HepG2 (cell line): ENCODE data around the gene CD40. TPM values are rescaled to one million over a fixed set of nuclear protein-coding genes. Genes with fewer than 3 reads are reported as not detected.
A peak's percentile ranks its signal among the peaks of the same experiment; 100 is the strongest.

ENCODE experiments used
- DNMT3B ChIP-seq: conservative IDR thresholded peaks from 2 replicates; pipeline ENCODE4 v1.6.1; 2016; ENCODE audit warnings: missing biosample characterization, control low read depth
- EZH2 ChIP-seq: conservative IDR thresholded peaks from 2 replicates; pipeline ENCODE4 v1.6.1; 2012; ENCODE audit warnings: mild to moderate bottlenecking, low read depth, low read length, moderate library complexity
- FLYWCH1 ChIP-seq: sonication (generic); formaldehyde crosslinking; IDR thresholded peaks from 2 replicates; pipeline ENCODE4 v1.8.1; 2023; ENCODE audit warnings: mild to moderate bottlenecking, missing genetic modification reagents
- IRF2 ChIP-seq: IDR thresholded peaks from 2 replicates; pipeline ENCODE4 v1.6.1; 2018; ENCODE audit warnings: missing genetic modification reagents, missing compliant biosample characterization
- KDM6A ChIP-seq: IDR thresholded peaks from 2 replicates; pipeline ENCODE4 v1.6.1; 2016; ENCODE audit warnings: low read depth
- MTF1 ChIP-seq: sonication (generic); formaldehyde crosslinking; IDR thresholded peaks from 2 replicates; pipeline ENCODE4 v1.5.0; 2020; ENCODE audit warnings: missing genetic modification reagents
- SALL2 ChIP-seq: sonication (generic); formaldehyde crosslinking; IDR thresholded peaks from 2 replicates; pipeline ENCODE4 v1.8.1; 2023; ENCODE audit warnings: mild to moderate bottlenecking, missing genetic modification reagents, inconsistent platforms
- SOX13 ChIP-seq, 3 experiments: fragments of 450-650 bp in 1 of 3; sonication (generic) in 1 of 3; formaldehyde crosslinking in 1 of 3; IDR thresholded peaks in 2 of 3; conservative IDR thresholded peaks in 1 of 3; 2 replicates each; pipeline versions ENCODE4 v1.5.0 to v1.6.1; 2016 to 2020; ENCODE audit warnings: antibody characterized with exemption in 1 of 3, mild to moderate bottlenecking in 1 of 3, missing compliant biosample characterization in 1 of 3, missing genetic modification reagents in 1 of 3, moderate library complexity in 1 of 3
- STAG1 ChIP-seq: sonication (generic); formaldehyde crosslinking; IDR thresholded peaks from 2 replicates; pipeline ENCODE4 v1.4.0; 2020; ENCODE audit warnings: missing genetic modification reagents
- TBP ChIP-seq: sonication (generic); formaldehyde crosslinking; IDR thresholded peaks from 2 replicates; pipeline ENCODE4 v1.5.0; 2020; ENCODE audit warnings: missing genetic modification reagents
- TCF12 ChIP-seq, 2 experiments: fragments of 450-650 bp in 1 of 2; sonication (generic) in 1 of 2; formaldehyde crosslinking in 1 of 2; IDR thresholded peaks; 2 replicates each; pipeline versions ENCODE4 v1.6.1 to v1.8.0; 2017 to 2022; ENCODE audit warnings: antibody characterized with exemption in 1 of 2, mild to moderate bottlenecking in 1 of 2, missing genetic modification reagents in 1 of 2, moderate library complexity in 1 of 2
- ZFP37 ChIP-seq: sonication (generic); formaldehyde crosslinking; IDR thresholded peaks from 2 replicates; pipeline ENCODE4 v1.4.0; 2020; ENCODE audit warnings: missing genetic modification reagents, borderline replicate concordance
- ZNF20 ChIP-seq: sonication (generic); formaldehyde crosslinking; IDR thresholded peaks from 2 replicates; pipeline ENCODE4 v1.4.0; 2020; ENCODE audit warnings: mild to moderate bottlenecking, moderate library complexity, missing genetic modification reagents
- ZNF543 ChIP-seq: sonication (generic); formaldehyde crosslinking; IDR thresholded peaks from 2 replicates; pipeline ENCODE4 v1.4.0; 2020; ENCODE audit warnings: mild to moderate bottlenecking, missing genetic modification reagents
- ZNF772 ChIP-seq: sonication (generic); formaldehyde crosslinking; IDR thresholded peaks from 2 replicates; pipeline ENCODE4 v1.5.0; 2020; ENCODE audit warnings: mild to moderate bottlenecking, missing genetic modification reagents
- ZNF775 ChIP-seq: sonication (generic); formaldehyde crosslinking; IDR thresholded peaks from 2 replicates; pipeline ENCODE4 v1.4.0; 2020; ENCODE audit warnings: missing genetic modification reagents, mild to moderate bottlenecking, moderate library complexity, borderline replicate concordance
- ZNF850 ChIP-seq: sonication (generic); formaldehyde crosslinking; conservative IDR thresholded peaks from 2 replicates; pipeline ENCODE4 v1.9.0; 2021; ENCODE audit warnings: mild to moderate bottlenecking, missing genetic modification reagents
- polyA plus RNA-seq, 8 experiments: library from polyadenylated mRNA; depleted of rRNA in 3 of 8; stranded (reverse) in 7 of 8; unstranded in 1 of 8; fragments of >200 nt; fragmentation: Illumina TruSeq in 4 of 8; extraction: Trizol in 4 of 8; gene quantifications; 2 replicates each; pipeline versions ENCODE4 v1.2.1 to v1.2.3, GENCODE V29; 2011 to 2016; ENCODE audit warnings: low read depth in 4 of 8, missing spikeins in 1 of 8, mixed read lengths in 1 of 8; ENCODE audit not compliant: insufficient read depth in 1 of 8
- total RNA-seq, 5 experiments: library from RNA; depleted of rRNA; stranded (reverse); fragments of >200 nt; fragmentation: Illumina TruSeq; extraction: Trizol; gene quantifications; 2 replicates each; pipeline ENCODE4 v1.2.3, GENCODE V29; 2016; ENCODE audit warnings: low read depth in 1 of 5
- TF ChIP-seq, protein P1 (sequence below): sonication (generic); formaldehyde crosslinking; IDR thresholded peaks from 2 replicates; pipeline ENCODE4 v1.8.0; 2023; ENCODE audit warnings: mild to moderate bottlenecking, missing genetic modification reagents
- TF ChIP-seq, protein P2 (sequence below): IDR thresholded peaks from 2 replicates; pipeline ENCODE4 v1.6.1; 2018; ENCODE audit warnings: missing genetic modification reagents, mild to moderate bottlenecking, missing compliant biosample characterization
- TF ChIP-seq, protein P3 (sequence below): sonication (generic); formaldehyde crosslinking; IDR thresholded peaks from 2 replicates; pipeline ENCODE4 v1.4.0; 2020; ENCODE audit warnings: missing genetic modification reagents
- TF ChIP-seq, protein P4 (sequence below): IDR thresholded peaks from 2 replicates; pipeline ENCODE4 v1.6.1; 2016; ENCODE audit warnings: low read depth
- TF ChIP-seq, protein P5 (sequence below): sonication (generic); formaldehyde crosslinking; IDR thresholded peaks from 2 replicates; pipeline ENCODE4 v1.5.0; 2020; ENCODE audit warnings: missing genetic modification reagents, mild to moderate bottlenecking, borderline replicate concordance

CD40 gene
- total and polyA plus RNA-seq, 2 of the 13 experiments (the other 11 are each of a cell fraction or from before 2014, with no cell fraction given): 4.6 to 13.4 TPM

DNA sequence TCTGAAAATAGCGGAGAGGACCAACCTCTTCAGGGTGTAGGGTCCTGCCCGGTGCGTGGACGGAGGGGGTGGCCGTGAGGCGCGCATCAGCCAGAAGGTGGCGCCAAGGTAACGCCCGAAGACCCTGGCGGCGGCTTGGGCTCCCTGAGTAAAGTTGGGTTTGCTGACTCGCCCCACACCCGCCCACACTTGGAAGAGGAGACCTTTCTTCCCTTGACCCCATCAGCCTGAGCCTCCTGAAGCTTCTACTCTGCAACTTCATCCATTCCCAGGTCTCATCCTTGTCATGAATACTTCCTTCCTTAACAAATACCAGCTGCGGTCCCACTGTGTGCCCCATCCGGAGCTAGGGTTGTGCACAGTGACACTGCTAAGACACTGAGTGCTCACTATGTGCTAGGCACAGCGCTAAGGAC is 14.6 kb downstream of the CD40 start (continued):
- TF ChIP-seq, protein P1, sequence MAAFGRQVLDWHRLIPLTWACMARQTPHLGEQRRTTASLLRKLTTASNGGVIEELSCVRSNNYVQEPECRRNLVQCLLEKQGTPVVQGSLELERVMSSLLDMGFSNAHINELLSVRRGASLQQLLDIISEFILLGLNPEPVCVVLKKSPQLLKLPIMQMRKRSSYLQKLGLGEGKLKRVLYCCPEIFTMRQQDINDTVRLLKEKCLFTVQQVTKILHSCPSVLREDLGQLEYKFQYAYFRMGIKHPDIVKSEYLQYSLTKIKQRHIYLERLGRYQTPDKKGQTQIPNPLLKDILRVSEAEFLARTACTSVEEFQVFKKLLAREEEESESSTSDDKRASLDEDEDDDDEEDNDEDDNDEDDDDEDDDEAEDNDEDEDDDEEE (CRISPR knock-in tag): no peak
- TF ChIP-seq IRF2: no peak
- no peak for TF ChIP-seq ZNF543 (CRISPR knock-in tag)
- TF ChIP-seq, protein P2, sequence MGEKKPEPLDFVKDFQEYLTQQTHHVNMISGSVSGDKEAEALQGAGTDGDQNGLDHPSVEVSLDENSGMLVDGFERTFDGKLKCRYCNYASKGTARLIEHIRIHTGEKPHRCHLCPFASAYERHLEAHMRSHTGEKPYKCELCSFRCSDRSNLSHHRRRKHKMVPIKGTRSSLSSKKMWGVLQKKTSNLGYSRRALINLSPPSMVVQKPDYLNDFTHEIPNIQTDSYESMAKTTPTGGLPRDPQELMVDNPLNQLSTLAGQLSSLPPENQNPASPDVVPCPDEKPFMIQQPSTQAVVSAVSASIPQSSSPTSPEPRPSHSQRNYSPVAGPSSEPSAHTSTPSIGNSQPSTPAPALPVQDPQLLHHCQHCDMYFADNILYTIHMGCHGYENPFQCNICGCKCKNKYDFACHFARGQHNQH (CRISPR knock-in tag): no peak; the same call in 1 of the 2 replicates
- TF ChIP-seq ZNF20 (CRISPR knock-in tag): no peak
- TF ChIP-seq SALL2 (CRISPR knock-in tag): peak; percentile 26; the same call in 1 of the 2 replicates
- TF ChIP-seq, protein P3, sequence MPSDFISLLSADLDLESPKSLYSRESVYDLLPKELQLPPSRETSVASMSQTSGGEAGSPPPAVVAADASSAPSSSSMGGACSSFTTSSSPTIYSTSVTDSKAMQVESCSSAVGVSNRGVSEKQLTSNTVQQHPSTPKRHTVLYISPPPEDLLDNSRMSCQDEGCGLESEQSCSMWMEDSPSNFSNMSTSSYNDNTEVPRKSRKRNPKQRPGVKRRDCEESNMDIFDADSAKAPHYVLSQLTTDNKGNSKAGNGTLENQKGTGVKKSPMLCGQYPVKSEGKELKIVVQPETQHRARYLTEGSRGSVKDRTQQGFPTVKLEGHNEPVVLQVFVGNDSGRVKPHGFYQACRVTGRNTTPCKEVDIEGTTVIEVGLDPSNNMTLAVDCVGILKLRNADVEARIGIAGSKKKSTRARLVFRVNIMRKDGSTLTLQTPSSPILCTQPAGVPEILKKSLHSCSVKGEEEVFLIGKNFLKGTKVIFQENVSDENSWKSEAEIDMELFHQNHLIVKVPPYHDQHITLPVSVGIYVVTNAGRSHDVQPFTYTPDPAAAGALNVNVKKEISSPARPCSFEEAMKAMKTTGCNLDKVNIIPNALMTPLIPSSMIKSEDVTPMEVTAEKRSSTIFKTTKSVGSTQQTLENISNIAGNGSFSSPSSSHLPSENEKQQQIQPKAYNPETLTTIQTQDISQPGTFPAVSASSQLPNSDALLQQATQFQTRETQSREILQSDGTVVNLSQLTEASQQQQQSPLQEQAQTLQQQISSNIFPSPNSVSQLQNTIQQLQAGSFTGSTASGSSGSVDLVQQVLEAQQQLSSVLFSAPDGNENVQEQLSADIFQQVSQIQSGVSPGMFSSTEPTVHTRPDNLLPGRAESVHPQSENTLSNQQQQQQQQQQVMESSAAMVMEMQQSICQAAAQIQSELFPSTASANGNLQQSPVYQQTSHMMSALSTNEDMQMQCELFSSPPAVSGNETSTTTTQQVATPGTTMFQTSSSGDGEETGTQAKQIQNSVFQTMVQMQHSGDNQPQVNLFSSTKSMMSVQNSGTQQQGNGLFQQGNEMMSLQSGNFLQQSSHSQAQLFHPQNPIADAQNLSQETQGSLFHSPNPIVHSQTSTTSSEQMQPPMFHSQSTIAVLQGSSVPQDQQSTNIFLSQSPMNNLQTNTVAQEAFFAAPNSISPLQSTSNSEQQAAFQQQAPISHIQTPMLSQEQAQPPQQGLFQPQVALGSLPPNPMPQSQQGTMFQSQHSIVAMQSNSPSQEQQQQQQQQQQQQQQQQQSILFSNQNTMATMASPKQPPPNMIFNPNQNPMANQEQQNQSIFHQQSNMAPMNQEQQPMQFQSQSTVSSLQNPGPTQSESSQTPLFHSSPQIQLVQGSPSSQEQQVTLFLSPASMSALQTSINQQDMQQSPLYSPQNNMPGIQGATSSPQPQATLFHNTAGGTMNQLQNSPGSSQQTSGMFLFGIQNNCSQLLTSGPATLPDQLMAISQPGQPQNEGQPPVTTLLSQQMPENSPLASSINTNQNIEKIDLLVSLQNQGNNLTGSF: no peak
- TF ChIP-seq TCF12 (IDR thresholded peaks at IDR 0.05): no peak
- TF ChIP-seq TCF12 (CRISPR knock-in tag; IDR thresholded peaks at IDR 0.05): no peak
- no peak for TF ChIP-seq DNMT3B (CRISPR knock-in tag)
- TF ChIP-seq MTF1 (CRISPR knock-in tag): no peak
- TF ChIP-seq, protein P4, sequence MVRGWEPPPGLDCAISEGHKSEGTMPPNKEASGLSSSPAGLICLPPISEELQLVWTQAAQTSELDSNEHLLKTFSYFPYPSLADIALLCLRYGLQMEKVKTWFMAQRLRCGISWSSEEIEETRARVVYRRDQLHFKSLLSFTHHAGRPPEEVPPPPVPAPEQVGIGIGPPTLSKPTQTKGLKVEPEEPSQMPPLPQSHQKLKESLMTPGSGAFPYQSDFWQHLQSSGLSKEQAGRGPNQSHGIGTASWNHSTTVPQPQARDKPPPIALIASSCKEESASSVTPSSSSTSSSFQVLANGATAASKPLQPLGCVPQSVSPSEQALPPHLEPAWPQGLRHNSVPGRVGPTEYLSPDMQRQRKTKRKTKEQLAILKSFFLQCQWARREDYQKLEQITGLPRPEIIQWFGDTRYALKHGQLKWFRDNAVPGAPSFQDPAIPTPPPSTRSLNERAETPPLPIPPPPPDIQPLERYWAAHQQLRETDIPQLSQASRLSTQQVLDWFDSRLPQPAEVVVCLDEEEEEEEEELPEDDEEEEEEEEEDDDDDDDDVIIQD (CRISPR knock-in tag): no peak
- TF ChIP-seq SOX13 (IDR thresholded peaks at IDR 0.05): no peak
- no peak for TF ChIP-seq SOX13 (CRISPR knock-in tag; conservative IDR thresholded peaks at IDR 0.05 in 1 of 2, IDR thresholded peaks at IDR 0.05 in 1 of 2)
- no peak for TF ChIP-seq ZNF775 (CRISPR knock-in tag)
- no peak for TF ChIP-seq ZNF850 (CRISPR knock-in tag)
- no peak for TF ChIP-seq TBP (CRISPR knock-in tag)
- TF ChIP-seq STAG1 (CRISPR knock-in tag): peak; percentile 96
- no peak for TF ChIP-seq ZNF772 (CRISPR knock-in tag)
- TF ChIP-seq KDM6A: no peak
- TF ChIP-seq FLYWCH1 (CRISPR knock-in tag): no peak
- TF ChIP-seq, protein P5, sequence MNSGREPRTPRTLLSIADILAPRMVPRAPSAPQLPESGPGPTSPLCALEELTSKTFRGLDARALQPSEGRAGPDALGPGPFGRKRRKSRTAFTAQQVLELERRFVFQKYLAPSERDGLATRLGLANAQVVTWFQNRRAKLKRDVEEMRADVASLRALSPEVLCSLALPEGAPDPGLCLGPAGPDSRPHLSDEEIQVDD (CRISPR knock-in tag): no peak
- TF ChIP-seq ZFP37 (CRISPR knock-in tag): no peak
- no peak for TF ChIP-seq EZH2
